K562 (cell line): ENCODE measurements around the gene TBC1D5. TPM values are rescaled to one million over a fixed set of nuclear protein-coding genes. Genes with fewer than 3 reads are reported as not detected.

Experiments used
- ARID1B ChIP-seq: fragments of 450-650 bp; IDR thresholded peaks from 2 replicates; pipeline ENCODE4 v1.6.1; 2016; ENCODE audit warnings: antibody characterized with exemption, mild to moderate bottlenecking, inconsistent platforms
- CBFA2T3 ChIP-seq: fragments of 450-650 bp; IDR thresholded peaks from 2 replicates; pipeline ENCODE4 v1.6.1; 2017
- CREM ChIP-seq: IDR thresholded peaks from 2 replicates; pipeline ENCODE4 v1.6.1; 2014; ENCODE audit warnings: antibody characterized with exemption, low read depth
- DPF2 ChIP-seq: fragments of 450-650 bp; IDR thresholded peaks from 2 replicates; pipeline ENCODE4 v1.6.1; 2016
- EP300 ChIP-seq: IDR thresholded peaks from 2 replicates; pipeline ENCODE4 v1.6.1; 2012; ENCODE audit warnings: low read length, improper control_type of control experiment
- ESRRA ChIP-seq: fragments of 450-650 bp; IDR thresholded peaks from 2 replicates; pipeline ENCODE4 v1.6.1; 2014; ENCODE audit warnings: low read depth, mild to moderate bottlenecking, moderate library complexity, borderline replicate concordance
- GABPA ChIP-seq: fragments of 200-800 bp; sonication (Bioruptor generic); conservative IDR thresholded peaks from 2 replicates; pipeline ENCODE4 v1.6.1; 2016; ENCODE audit warnings: low read depth, missing genetic modification characterization, missing compliant biosample characterization
- MCM2 ChIP-seq: fragments of 450-650 bp; IDR thresholded peaks from 2 replicates; pipeline ENCODE4 v1.6.1; 2017; ENCODE audit warnings: low read depth, mild to moderate bottlenecking
- NR3C1 ChIP-seq: sonication (generic); formaldehyde crosslinking; IDR thresholded peaks from 2 replicates; pipeline ENCODE4 v1.8.1; 2022; ENCODE audit warnings: missing genetic modification reagents
- RAD21 ChIP-seq, 2 experiments: fragments of 250-450 bp in 1 of 2; fragments of 450-650 bp in 1 of 2; sonication (Bioruptor Pico) in 1 of 2; formaldehyde crosslinking in 1 of 2; IDR thresholded peaks in 1 of 2; conservative IDR thresholded peaks in 1 of 2; 2 replicates each; pipeline versions ENCODE4 v1.4.0 to v1.8.0; 2020 to 2022; ENCODE audit warnings: mild to moderate bottlenecking in 2 of 2, moderate library complexity in 1 of 2
- SMARCE1 ChIP-seq: fragments of 450-650 bp; IDR thresholded peaks from 2 replicates; pipeline ENCODE4 v1.7.1; 2016; ENCODE audit warnings: mild to moderate bottlenecking
- SP1 ChIP-seq: sonication (generic); formaldehyde crosslinking; IDR thresholded peaks from 2 replicates; pipeline ENCODE4 v1.8.1; 2022; ENCODE audit warnings: mild to moderate bottlenecking, missing genetic modification reagents
- TCF3 ChIP-seq: sonication (generic); formaldehyde crosslinking; IDR thresholded peaks from 2 replicates; pipeline ENCODE4 v1.4.0; 2020; ENCODE audit warnings: mild to moderate bottlenecking, missing genetic modification reagents
- TEAD1 ChIP-seq, 2 experiments: fragments of 450-650 bp in 1 of 2; sonication (generic) in 1 of 2; formaldehyde crosslinking; IDR thresholded peaks; 2 replicates each; pipeline versions ENCODE4 v1.4.0 to v1.8.0; 2020 to 2022; ENCODE audit warnings: mild to moderate bottlenecking in 2 of 2, missing genetic modification reagents in 1 of 2
- TEAD4 ChIP-seq, 2 experiments: sonication (generic) in 1 of 2; formaldehyde crosslinking in 1 of 2; IDR thresholded peaks; 2 replicates each; pipeline versions ENCODE4 v1.6.1 to v1.8.0; 2012 to 2022; ENCODE audit warnings: borderline replicate concordance in 1 of 2, inconsistent platforms in 1 of 2, low read length in 1 of 2, mild to moderate bottlenecking in 1 of 2, missing genetic modification reagents in 1 of 2
- TRIM24 ChIP-seq, 2 experiments: fragments of 450-650 bp; IDR thresholded peaks; 2 replicates each; pipeline ENCODE4 v1.6.1; 2016
- ZSCAN32 ChIP-seq: fragments of 450-650 bp; formaldehyde crosslinking; IDR thresholded peaks from 2 replicates; pipeline ENCODE4 v1.4.0; 2020; ENCODE audit warnings: mild to moderate bottlenecking, moderate library complexity
- polyA plus RNA-seq, 8 experiments: library from polyadenylated mRNA; depleted of rRNA in 4 of 8; stranded (reverse) in 5 of 8; unstranded in 3 of 8; fragments of >200 nt; fragmentation: Nextera tagmentation in 2 of 8; fragmentation: Illumina TruSeq in 1 of 8; extraction: Ambion mirVana in 2 of 8; extraction: Trizol in 1 of 8; gene quantifications; 2 replicates each; pipeline versions ENCODE4 v1.2.1 to v1.2.3, GENCODE V29; 2011 to 2014; ENCODE audit warnings: inconsistent platforms in 1 of 8, missing spikeins in 1 of 8
- total RNA-seq, 7 experiments: library from RNA; depleted of rRNA in 6 of 7; stranded (reverse); fragments of >200 nt in 6 of 7; fragmentation: Illumina TruSeq in 2 of 7; extraction: Trizol in 2 of 7; gene quantifications; 2 replicates each; pipeline versions ENCODE4 v1.2.1 to v1.2.3, GENCODE V29; 2011 to 2021; ENCODE audit warnings: low replicate concordance in 1 of 7
- TF ChIP-seq, protein P1 (sequence below): fragments of 450-650 bp; formaldehyde crosslinking; IDR thresholded peaks from 2 replicates; pipeline ENCODE4 v1.4.0; 2020; ENCODE audit warnings: mild to moderate bottlenecking, moderate library complexity
- TF ChIP-seq, protein P2 (sequence below), 2 experiments: fragments of 450-650 bp; IDR thresholded peaks; 2 replicates each; pipeline ENCODE4 v1.6.1; 2016
- TF ChIP-seq, protein P3 (sequence below): IDR thresholded peaks from 2 replicates; pipeline ENCODE4 v1.6.1; 2016; ENCODE audit warnings: missing genetic modification characterization, missing compliant biosample characterization
- TF ChIP-seq, protein P4 (sequence below): fragments of 450-650 bp; formaldehyde crosslinking; IDR thresholded peaks from 2 replicates; pipeline ENCODE4 v1.4.0; 2020; ENCODE audit warnings: mild to moderate bottlenecking

Gene TBC1D5
- total and polyA plus RNA-seq, 9 of the 15 experiments (the other 6 are each of a cell fraction or from before 2014, with no cell fraction given): 2.9 to 38.1 (median 25.6) TPM

DNA sequence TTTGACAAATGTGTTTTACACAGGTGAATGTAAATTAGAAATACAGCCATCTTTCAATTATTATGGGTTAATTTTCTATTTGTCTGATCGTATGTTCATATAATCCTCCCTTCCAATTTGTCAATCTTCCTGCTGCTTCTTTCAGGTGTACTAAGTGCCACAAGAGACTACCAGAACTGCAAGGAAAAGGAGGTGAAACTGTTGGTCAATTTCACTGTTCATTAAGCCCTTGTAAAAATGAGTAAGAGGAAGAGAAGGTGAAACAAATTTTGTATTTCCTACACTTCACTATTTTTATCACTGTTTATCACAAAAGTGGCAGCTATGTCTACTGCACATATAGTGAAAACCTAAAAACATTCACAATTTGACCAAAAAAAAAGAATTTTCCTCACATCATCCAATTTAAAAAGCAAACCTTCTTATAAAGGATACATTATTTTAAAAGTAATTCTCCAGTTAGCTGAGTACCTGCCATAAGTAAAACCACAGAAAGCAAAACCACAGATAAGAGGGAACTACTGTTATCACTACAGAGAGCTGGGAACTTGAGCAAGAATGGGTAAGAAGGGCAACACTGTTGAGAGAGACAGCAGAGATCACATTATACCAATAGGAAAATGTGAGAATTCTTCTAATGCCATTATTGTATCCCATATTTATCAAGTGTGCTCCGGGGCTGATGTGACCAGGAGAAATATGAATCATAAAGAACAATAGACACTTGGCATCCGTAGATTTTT, 163.0 kb downstream of the TBC1D5 start (continued):
- TF ChIP-seq CBFA2T3 (peak; percentile 34; the same call in 1 of the 2 replicates), ESRRA (peak; percentile 94; the same call in 1 of the 2 replicates), RAD21 (CRISPR knock-in tag; conservative IDR thresholded peaks at IDR 0.05 in 1 of 2, IDR thresholded peaks at IDR 0.05 in 1 of 2) (0 out of 4 replicates have a peak, but pooled peaks of 1 of the 2 experiments have one; percentile 10), GABPA (tag) (no peak), ZSCAN32 (CRISPR knock-in tag) (no peak), EP300 (peak; percentile 28; the same call in 1 of the 2 replicates), DPF2 (peak; percentile 74), CREM (no peak), TCF3 (CRISPR knock-in tag) (0 out of 2 replicates have a peak, but pooled peaks have one; percentile 25), TEAD1 (CRISPR knock-in tag; IDR thresholded peaks at IDR 0.05) (0 out of 4 replicates have a peak, but pooled peaks of 1 of the 2 experiments have one; percentile 16), TEAD4 (IDR thresholded peaks at IDR 0.05; ENCODE audit: low read length) (peak; percentile 52), TEAD4 (CRISPR knock-in tag; IDR thresholded peaks at IDR 0.05; ENCODE audit: borderline replicate concordance) (no peak), ARID1B (peak; percentile 72), MCM2 (no peak), NR3C1 (CRISPR knock-in tag) (no peak), SP1 (CRISPR knock-in tag) (no peak), TRIM24 (IDR thresholded peaks at IDR 0.05) (peak in 1 of 2 experiments; percentile 46; a peak in 1 of 4 replicates), SMARCE1 (peak; percentile 71; the same call in 1 of the 2 replicates)
- TF ChIP-seq, protein P1, sequence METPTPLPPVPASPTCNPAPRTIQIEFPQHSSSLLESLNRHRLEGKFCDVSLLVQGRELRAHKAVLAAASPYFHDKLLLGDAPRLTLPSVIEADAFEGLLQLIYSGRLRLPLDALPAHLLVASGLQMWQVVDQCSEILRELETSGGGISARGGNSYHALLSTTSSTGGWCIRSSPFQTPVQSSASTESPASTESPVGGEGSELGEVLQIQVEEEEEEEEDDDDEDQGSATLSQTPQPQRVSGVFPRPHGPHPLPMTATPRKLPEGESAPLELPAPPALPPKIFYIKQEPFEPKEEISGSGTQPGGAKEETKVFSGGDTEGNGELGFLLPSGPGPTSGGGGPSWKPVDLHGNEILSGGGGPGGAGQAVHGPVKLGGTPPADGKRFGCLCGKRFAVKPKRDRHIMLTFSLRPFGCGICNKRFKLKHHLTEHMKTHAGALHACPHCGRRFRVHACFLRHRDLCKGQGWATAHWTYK: 0 out of 2 replicates have a peak, but pooled peaks have one; percentile 26
- TF ChIP-seq, protein P2, sequence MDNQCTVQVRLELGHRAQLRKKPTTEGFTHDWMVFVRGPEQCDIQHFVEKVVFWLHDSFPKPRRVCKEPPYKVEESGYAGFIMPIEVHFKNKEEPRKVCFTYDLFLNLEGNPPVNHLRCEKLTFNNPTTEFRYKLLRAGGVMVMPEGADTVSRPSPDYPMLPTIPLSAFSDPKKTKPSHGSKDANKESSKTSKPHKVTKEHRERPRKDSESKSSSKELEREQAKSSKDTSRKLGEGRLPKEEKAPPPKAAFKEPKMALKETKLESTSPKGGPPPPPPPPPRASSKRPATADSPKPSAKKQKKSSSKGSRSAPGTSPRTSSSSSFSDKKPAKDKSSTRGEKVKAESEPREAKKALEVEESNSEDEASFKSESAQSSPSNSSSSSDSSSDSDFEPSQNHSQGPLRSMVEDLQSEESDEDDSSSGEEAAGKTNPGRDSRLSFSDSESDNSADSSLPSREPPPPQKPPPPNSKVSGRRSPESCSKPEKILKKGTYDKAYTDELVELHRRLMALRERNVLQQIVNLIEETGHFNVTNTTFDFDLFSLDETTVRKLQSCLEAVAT (IDR thresholded peaks at IDR 0.05): peak in 1 of 2 experiments; percentile 93; a peak in 2 of 4 replicates
- TF ChIP-seq, protein P3, sequence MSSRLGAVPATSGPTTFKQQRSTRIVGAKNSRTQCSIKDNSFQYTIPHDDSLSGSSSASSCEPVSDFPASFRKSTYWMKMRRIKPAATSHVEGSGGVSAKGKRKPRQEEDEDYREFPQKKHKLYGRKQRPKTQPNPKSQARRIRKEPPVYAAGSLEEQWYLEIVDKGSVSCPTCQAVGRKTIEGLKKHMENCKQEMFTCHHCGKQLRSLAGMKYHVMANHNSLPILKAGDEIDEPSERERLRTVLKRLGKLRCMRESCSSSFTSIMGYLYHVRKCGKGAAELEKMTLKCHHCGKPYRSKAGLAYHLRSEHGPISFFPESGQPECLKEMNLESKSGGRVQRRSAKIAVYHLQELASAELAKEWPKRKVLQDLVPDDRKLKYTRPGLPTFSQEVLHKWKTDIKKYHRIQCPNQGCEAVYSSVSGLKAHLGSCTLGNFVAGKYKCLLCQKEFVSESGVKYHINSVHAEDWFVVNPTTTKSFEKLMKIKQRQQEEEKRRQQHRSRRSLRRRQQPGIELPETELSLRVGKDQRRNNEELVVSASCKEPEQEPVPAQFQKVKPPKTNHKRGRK (tag): no peak
- TF ChIP-seq, protein P4, sequence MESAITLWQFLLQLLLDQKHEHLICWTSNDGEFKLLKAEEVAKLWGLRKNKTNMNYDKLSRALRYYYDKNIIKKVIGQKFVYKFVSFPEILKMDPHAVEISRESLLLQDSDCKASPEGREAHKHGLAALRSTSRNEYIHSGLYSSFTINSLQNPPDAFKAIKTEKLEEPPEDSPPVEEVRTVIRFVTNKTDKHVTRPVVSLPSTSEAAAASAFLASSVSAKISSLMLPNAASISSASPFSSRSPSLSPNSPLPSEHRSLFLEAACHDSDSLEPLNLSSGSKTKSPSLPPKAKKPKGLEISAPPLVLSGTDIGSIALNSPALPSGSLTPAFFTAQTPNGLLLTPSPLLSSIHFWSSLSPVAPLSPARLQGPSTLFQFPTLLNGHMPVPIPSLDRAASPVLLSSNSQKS (CRISPR knock-in tag): no peak
